Measurements from ENCODE around the gene GLRX.

The GLRX gene

DNA sequence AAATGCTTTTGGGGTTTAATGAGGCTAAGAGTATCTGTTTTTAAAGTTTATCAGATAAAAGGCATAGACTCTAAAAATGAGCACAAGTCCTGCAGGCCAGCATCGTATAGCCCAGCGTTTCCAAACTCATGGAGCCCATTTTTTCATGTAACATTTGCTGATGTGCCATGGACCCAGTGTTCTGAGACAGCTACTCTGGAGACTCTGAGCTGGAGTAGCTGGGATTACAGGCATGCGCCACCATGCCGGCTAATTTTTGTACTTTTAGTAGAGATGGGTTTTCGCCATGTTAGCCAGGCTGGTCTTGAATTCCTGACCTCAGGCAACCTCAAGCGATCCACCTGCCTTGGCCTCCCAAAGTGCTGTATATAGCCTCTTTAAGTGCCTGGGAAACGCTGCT, 15.8 kb downstream of the GLRX start:
- no peak for DNase-seq

DNA sequence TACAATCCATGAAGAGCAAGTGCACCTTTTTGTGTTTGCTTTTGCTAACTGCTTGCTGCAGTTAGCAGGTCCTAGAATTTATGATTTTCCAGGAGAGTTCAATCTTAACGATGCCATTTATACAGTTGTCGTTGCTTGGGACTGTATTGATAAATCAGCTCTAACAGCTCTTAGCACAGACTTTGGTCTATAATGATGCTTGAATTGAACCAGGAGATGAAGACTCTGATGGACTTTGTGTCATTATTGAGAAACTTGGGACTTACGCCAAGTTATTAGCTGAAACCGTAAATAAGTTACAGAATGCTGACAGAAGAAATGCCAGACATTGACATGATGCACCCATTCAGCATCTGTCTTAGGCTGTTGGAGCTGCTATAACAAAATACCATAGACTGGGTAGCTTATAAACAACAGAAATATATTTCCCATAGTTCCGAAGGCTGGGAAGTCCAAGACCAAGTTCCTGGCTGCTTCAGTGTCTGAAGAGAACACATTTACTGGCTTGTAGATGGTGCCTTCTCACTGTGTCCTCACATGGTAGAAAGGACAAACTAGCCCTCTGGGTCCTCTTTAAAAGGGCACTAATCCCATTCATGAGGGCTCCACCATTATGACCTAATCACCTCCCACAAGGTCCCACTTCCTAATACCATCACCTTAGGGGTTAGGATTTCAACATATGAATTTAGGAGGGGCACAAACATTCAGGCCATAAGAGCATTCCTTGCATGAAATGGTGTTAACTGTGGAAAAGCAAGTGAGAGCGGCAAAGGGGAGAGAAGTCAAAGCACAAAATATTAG, 17.6 kb downstream of the GLRX start:
- no peak for DNase-seq

DNA sequence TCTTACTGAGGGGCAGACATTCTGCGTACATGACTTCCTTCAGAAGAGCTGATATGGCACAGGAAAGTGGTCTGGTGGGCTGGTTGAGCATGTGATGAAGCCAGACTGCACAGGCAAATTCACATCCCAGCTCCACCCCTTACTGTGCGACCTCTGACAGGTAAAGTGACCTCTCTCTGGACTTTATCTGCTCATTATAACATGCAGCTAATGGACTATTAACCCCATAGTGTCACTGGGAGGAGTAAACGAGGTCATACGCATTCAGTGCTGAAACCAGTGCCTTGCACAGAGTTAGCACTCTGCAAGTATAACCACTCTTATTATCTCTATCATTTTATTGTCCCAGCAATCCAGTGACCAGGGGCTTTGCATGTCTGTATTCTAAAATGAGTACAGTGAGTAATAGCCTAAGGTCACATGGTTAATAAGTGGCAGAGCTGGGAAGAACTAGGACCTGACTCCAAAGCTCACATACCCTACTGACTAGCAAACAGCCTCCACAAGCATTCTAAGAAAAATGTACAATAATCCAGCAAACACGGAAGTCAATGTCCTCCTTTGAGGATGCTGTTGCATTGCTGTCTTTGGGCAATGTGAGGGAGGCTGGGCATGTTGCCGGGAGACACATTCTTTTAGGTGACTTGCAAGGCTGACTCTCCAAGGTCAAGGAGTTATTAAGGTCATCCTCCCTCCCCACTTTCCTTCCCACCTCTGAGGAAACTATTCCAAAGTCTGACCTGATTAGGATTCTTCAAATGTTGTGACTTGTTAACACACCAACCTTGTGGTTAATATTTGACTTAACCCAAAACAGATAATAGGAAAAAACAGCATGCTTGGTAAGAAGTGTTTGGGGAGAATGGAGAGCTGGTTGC, 19.0 kb downstream of the GLRX start:
- no peak for DNase-seq

DNA sequence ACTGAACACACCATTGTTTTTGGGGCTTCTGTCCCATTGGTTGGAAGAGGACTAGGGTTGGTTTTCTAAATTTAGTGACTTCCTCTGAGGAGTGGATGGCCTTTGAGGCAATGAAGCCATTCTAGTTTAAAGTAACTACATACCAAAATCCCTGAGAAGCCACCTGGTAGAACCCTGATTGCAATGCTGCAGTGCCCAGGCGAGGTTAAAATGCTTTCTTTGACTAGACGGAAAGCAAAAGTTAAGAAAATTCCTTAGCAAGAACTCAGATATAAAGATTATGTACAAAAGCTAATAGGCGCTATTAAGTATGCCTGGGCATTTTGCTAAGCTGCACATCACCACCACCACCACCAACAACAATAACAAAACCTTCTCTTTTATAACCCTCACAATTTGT, 20.6 kb downstream of the GLRX start:
- no peak for DNase-seq

DNA sequence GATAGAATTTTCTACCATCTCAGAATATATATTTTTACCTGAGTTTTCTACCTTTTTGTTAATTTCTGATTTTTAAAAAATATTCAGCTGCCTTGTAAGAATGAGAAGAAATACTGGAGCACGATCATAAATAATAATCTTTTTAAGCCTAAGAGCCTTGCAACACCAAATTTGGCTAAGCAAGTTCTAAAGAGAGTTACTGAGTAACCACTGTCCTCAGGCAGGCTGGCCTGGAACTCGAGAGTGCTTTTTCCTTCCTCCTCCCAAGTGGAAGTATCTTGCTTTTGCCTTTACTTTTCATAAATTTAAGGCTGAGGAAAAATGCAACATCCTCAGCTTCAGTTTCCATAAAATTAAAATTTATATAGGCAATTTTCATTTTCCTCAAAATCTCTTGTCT, 21.0 kb downstream of the GLRX start:
- DNase-seq: no peak

DNA sequence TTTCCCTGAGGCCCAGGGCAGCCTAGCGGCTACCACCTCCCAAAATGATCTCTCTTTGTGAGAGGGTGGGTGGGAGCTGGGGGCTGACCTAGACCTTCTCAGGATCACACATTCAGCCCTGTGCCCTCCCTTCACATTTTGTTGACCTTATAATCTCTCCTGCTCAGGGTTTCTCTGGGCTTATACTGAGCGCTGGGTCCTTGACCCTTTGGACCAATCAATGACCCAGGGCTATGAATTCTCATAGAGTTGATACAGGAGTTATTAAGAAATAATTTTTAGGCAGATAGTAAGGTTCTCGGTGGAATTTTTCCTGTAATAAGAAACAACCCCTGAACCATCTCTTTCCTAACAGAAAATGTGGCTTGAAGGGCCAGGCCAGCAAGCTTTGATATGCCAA, 22.0 kb downstream of the GLRX start:
- DNase-seq: no peak

DNA sequence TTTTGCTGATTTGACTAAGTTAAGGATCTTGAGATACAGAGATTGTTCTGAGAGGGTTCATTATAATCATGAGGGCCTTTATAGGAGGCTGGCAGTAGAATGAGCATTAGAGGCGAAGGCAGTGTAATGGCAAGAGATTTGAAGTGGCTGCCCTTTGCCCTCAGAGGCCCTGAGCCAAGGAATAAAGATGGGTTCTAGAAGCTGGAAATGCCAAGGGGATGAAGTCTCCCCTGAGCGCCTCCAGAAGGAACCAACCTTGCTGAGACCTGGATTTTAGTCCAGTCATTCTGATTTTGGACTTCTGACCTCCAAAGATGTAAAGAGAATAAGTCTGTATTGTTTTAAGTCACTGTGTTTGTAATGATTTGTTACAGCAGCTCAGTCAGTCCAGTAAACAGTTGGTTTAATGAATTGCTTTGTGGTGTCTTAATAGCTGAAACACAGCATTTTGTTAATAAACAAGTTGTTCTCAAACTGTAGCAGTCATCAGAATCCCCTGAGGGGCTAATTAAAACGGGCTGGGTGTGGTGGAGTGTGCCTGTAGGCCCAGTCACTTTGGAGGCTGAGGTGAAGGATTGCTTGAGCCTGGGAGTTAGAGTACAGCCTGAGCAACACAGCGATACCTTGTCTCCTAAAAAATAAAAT, 23.2 kb downstream of the GLRX start:
- DNase-seq: no peak

DNA sequence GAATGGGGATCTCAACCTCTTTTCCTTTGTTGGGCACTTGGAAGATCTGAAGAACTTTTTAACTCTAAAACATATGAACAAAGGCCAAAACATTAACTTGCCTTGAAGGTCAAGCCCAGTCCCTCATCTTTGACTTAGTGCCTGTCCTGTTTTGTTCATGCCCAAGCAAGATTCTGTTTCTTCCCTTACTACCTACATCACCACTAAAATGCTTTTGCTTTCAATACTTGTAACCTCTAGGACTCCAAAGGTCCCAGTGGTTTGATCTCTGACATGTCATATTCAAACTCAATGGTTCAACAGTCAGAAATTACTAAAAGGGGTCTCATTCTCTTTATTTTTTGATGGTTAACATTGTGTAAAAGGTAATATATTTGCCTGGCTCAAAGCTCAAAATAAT, 24.0 kb downstream of the GLRX start:
- no peak for DNase-seq

DNA sequence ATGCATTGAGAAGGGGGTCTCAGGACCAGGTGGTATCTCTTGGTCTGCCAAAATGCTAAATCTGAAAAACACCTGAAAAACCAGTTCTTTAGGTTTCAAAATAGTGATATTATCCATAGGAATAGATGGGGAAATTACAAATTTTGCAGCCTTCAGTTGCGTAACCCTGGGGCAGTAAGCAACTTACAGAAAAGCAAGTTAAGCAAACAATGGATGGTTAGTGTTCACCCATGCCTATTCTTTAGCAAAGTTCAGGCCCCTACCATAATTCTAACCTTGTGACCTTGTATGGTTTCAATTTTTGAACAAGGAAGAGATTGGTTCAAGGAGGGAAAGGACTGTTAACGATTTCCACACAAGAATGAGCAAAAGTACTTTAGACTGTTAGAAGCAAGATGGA, 24.5 kb downstream of the GLRX start:
- DNase-seq: no peak

DNA sequence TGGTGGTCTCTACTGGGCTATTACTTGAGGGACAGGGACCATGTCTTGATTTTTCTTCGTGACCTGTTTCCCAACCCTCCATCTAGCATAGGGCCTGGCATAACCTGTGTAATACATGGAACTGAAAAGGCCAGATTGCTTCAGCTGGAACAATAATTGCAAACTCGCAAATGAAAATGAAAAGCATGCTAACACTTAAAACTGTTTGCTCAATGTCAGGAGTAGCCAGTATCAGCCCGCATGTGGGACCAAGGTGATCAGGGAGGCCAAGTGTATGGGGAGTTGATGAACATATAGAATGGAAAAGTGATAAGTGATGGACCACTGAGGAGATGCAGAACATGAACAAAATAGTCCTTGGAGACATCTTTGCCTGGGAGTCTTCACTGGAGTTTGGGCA, 25.2 kb downstream of the GLRX start:
- no peak for DNase-seq

DNA sequence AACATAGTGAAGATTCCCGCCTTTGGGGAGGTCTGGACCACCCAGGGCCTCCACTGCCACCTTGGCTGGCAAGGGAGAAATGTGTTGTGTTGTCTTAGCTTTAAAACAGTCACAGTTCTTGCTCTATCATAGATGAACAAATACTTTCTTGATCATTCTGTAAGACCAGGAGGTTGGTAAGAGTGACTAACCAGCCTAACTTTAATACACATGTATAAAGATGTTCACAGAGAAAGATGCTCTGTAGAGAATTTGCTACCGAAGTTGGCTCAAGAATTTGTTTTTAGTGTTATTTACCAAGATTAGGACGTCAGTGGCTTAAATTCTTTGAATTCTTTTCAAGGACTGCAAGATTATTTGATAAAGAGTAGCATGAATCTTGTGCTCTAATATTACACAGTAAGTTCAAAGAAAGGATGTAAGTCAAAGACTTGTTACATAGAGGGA, 28.4 kb downstream of the GLRX start:
- no peak for DNase-seq

DNA sequence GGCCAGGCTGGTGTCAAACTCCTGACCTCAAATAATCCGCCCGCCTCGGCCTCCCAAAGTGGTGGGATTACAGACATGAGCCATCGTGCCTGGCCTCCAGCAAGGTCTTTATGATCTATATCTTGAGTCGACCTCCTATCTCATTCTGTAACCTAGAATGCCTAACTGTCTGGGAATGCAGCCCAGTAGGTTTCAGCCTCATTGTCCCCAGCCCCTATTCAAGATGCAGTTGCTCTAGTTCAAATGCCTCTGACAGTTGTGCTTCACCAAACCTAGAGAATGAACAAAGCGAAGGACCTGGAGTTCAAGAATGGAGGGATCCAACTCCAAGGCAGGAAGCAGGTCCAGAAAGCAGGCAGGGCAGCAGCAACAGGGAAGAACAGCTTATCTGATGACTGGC, 30.8 kb downstream of the GLRX start:
- no peak for DNase-seq

DNA sequence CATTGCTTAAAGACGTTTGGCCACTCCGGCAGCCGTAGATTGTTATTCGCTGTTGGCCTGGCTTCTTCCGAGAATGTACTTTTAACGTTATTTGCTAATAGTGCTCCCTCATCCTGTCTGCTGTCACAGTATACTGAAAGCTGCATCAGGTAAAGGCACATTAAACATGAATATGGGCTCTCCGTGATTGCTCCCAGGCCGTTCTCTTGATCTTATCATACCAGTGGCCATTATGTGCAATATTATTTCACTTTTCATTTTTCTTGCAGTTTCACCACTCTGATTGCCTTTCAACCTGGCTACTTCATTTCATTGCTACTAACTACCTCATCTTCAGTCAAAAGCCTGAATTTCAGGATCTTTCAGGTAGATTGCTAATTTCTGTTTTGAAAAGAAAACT, 34.0 kb downstream of the GLRX start:
- no peak for DNase-seq

DNA sequence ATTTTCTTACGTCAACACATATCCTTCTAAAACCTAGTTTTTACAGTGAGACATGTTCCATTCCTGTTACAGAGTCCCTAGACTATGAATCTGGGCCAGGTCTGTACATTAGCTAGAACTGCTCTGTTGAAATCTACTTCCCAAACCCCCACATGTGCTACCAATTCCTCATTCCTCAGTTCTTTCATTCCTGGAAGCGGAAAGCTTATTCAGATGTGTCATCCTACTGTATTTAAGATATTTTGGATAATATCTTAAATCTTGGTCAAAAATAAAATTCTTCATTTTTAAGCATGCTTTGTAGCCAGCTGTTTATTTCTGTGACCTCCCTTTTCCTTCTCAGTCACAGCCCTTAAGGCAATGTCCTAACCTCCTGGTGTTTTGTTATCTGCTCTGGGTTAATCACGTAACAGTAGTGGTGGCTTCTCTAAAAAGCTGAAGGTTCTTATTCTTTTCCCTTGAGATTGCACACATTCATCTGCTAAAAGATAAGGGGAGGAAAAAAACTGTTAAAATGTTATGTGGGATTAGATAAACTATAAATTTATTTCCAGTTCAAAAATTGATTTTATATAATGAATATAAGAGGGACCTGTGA, 35.6 kb downstream of the GLRX start:
- DNase-seq: no peak

DNA sequence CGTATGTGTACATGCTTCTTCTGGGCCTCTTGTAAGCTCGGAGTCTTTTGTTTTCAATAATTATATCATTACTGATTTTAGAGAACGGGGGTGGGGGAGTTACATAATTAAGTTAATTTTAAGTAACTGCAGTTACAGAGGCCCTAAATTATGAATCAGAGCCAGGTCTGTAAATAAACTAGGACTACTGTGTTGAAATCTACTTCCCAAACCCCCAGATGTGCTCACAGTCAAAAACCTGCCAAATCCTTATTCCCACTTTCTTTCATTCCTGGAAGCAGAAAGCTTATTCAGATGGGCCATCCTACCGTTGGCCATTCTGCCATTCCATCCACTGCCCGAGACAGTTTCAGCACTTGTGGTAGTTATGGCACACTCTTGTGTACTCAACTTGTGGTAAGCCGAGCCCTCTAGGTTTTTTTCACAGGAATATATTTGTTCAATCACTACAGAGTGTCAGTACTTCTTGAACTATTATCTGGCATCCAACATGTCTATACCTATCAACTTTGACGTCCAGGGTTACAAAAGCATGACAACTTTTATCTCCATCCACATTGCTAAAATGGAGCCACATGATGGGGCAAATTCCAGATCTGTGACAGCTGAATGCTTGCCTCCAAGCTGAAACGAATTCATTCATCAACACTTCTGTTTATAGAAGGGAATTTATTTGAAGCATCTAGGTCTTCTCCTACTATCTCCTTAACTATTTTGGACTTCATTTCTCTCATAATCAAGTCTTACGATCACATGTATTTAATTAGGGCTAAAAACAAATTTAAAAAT, 37.8 kb downstream of the GLRX start:
- no peak for DNase-seq

DNA sequence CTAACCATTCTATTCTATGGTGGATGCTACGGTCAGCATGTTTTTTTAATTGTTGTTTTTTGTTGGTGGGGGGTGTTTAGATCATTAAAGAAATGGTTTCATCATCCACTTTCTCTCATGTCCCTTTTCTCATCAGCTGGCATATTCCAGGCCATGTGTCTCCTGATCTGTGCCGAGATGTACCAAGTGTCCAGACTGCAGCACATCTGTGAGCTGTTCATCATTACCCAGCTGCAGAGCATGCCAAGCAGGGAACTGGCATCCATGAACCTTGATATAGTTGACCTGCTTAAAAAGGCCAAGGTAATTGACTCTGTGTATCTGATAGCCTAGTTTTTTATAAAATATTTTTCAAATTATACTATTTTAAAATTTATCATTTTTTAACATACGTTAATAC, 38.9 kb downstream of the GLRX start:
- no peak for DNase-seq

DNA sequence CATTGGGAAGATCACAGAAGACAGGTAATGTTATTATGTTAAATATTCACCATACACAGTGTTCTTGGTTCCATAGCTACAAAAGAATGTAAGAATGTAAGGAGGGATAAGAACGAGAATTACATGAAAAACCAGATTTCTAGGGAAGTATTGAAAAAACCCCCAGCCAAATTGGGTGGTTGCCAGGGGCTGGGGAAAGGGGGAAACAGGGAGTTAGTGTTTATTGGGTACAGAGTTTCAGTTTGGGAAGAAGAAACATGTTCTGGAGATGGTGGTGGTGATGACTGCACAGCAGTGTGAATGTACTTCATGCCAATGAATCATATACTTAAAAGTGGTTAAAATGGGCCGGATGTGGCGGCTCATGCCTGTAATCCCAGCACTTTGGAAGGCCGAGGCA, 40.3 kb downstream of the GLRX start:
- no peak for DNase-seq

DNA sequence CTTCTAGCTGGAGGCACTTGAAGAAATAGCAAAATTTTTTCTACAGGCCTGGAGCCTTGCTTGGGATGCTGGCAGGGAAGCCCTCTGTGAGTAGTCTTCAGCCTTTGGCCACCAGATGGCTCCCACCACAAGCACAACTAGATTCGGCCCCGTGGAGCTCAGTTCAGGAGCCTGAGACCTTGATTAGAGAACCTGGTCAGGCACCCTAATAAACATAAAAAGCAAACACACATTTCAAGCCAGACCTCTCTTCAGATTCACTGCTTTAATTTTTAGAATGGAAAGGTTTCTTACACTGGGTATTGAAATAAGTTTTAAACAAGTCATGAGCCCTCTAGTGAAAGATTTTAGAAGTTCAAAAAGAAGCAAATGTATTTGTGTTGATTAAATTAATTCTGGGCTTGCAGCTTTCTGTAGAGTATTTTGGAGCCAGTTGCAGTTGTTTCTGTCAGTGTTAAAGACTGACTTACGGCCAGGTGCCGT, 41.4 kb downstream of the GLRX start:
- DNase-seq: peak; percentile 84

DNA sequence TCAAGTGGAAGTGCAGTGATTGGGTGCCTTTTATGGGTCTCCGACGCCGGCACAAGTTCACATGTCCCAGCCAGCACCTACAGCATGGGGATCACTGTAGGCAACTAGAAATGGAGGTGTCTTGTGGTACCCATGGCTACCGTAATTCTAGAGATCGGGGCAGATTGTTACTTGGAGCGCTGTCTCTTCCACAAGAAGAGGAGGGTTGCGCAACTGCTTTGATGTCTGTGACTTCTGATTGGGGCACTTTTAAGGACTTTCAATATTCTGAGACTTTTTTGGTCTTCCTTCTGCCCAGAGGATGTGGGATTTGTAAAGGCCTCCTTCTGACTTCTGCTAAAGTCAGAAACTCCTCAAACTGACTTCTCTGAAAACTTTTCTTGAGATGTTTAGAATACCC, 41.9 kb downstream of the GLRX start:
- no peak for DNase-seq

DNA sequence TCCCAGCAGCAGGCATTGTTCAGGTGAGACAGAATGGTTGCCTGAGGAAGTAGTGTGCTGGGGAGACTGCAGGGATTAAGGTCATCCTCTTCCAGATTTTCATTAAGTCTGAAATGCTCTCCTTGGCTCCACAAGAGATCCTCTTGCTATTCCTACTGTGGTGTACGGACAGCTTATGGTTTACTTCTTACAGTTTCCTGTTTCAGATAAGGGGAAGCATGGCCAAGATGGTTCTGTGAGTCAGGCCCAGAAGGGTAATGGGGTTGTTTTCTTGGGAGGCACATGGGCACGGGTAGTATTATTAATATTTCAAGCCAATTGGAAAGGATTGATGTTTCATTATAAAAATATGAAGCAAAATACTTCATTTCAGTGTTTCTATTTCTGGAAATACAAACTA, 42.9 kb downstream of the GLRX start:
- peak; percentile 17 for DNase-seq

DNA sequence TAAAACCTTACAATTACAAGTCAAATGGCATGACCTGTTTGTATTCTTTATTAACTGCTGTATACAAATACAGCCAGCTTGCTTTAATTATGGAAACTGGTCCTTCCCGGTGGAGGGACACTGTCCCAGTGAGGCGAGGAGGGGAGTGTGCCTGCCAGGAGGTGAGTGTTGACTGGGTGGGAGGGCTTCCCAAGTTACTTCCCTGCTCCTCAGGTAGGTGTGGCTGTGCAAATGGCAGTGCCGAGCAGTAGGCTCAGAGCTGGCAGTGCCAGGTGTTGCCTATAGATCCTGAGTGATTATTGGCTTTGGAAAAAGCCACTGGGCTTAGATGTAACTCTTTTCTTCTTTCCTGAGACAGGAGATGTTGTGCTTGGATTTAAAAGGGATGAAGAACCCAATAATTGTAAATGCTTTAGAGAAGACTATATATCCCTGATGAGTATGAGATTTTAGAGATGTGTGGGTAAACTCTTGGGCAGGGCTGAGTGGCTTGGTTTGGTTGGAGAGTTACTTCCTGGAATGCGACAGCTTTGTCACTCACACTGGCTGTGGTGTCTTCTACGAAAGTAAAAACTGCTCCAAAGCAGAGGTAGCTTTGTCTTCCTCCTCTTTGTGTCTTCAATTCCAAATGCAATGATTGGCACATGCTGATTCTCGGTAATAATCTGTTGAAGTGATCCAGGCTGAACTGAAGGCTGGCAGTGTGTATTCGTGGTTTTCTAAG, 43.7 kb downstream of the GLRX start:
- DNase-seq: no peak

DNA sequence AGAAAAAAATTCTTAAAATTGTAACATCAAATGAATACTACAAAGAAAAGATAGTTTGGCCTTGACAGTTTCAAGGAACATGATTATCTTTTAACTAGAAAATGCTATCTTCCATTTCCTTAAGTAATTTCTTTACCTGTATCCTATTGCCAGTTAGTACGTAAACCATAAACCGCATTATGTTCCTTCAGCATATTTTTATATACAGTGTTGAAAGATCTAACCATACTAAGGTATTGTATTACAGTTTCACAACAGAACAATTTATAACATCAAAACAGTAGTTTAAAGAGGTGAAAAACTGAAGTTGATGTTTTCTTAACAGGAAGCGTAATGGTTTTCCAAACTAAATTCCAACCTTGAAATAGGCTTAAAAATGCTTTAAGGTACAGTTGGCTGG, 45.1 kb downstream of the GLRX start:
- no peak for DNase-seq
